K562 (cell line): ENCODE results near the gene LRP6. TPM values are rescaled to one million over a fixed set of nuclear protein-coding genes. Genes with fewer than 3 reads are reported as not detected.
A peak's percentile ranks its signal among the peaks of the same experiment; 100 is the strongest.

Source experiments
- EP300 ChIP-seq: IDR thresholded peaks from 2 replicates; pipeline ENCODE4 v1.6.1; 2012; ENCODE audit warnings: low read length, improper control_type of control experiment
- GATAD2B ChIP-seq: fragments of 450-650 bp; IDR thresholded peaks from 2 replicates; pipeline ENCODE4 v1.6.1; 2017; ENCODE audit warnings: mild to moderate bottlenecking, borderline replicate concordance
- KAT8 ChIP-seq: fragments of 450-650 bp; IDR thresholded peaks from 2 replicates; pipeline ENCODE4 v1.6.1; 2016; ENCODE audit warnings: low read depth, mild to moderate bottlenecking
- MGA ChIP-seq: fragments of 450-650 bp; IDR thresholded peaks from 2 replicates; pipeline ENCODE4 v1.6.1; 2016; ENCODE audit warnings: mild to moderate bottlenecking, moderate library complexity
- MTA2 ChIP-seq: fragments of 450-650 bp; IDR thresholded peaks from 2 replicates; pipeline ENCODE4 v1.6.1; 2016; ENCODE audit warnings: low read depth
- NCOA1 ChIP-seq: fragments of 450-650 bp; IDR thresholded peaks from 2 replicates; pipeline ENCODE4 v1.6.1; 2016; ENCODE audit warnings: low read depth
- NCOR1 ChIP-seq: fragments of 450-650 bp; IDR thresholded peaks from 2 replicates; pipeline ENCODE4 v1.6.1; 2016; ENCODE audit warnings: mild to moderate bottlenecking, moderate library complexity
- PTTG1 ChIP-seq: fragments of 450-650 bp; IDR thresholded peaks from 2 replicates; pipeline ENCODE4 v1.6.1; 2016; ENCODE audit warnings: low read depth, mild to moderate bottlenecking, missing genetic modification characterization, missing compliant biosample characterization
- SMAD4 ChIP-seq: fragments of 250-450 bp; sonication (Bioruptor Pico); conservative IDR thresholded peaks from 2 replicates; pipeline ENCODE4 v1.8.0; 2021; ENCODE audit warnings: inconsistent platforms, mild to moderate bottlenecking, moderate library complexity
- TCF3 ChIP-seq: sonication (generic); formaldehyde crosslinking; IDR thresholded peaks from 2 replicates; pipeline ENCODE4 v1.4.0; 2020; ENCODE audit warnings: mild to moderate bottlenecking, missing genetic modification reagents
- ZNF561 ChIP-seq: fragments of 450-650 bp; formaldehyde crosslinking; conservative IDR thresholded peaks from 2 replicates; pipeline ENCODE4 v1.4.0; 2020; ENCODE audit warnings: mild to moderate bottlenecking, moderate library complexity
- polyA plus RNA-seq, 8 experiments: library from polyadenylated mRNA; depleted of rRNA in 4 of 8; stranded (reverse) in 5 of 8; unstranded in 3 of 8; fragments of >200 nt; fragmentation: Nextera tagmentation in 2 of 8; fragmentation: Illumina TruSeq in 1 of 8; extraction: Ambion mirVana in 2 of 8; extraction: Trizol in 1 of 8; gene quantifications; 2 replicates each; pipeline versions ENCODE4 v1.2.1 to v1.2.3, GENCODE V29; 2011 to 2014; ENCODE audit warnings: inconsistent platforms in 1 of 8, missing spikeins in 1 of 8
- total RNA-seq, 7 experiments: library from RNA; depleted of rRNA in 6 of 7; stranded (reverse); fragments of >200 nt in 6 of 7; fragmentation: Illumina TruSeq in 2 of 7; extraction: Trizol in 2 of 7; gene quantifications; 2 replicates each; pipeline versions ENCODE4 v1.2.1 to v1.2.3, GENCODE V29; 2011 to 2021; ENCODE audit warnings: low replicate concordance in 1 of 7
- TF ChIP-seq, protein P1 (sequence below): fragments of 250-450 bp; sonication (Bioruptor Pico); IDR thresholded peaks from 2 replicates; pipeline ENCODE4 v1.5.1; 2021; ENCODE audit warnings: mild to moderate bottlenecking
- TF ChIP-seq, protein P2 (sequence below): fragments of 450-650 bp; IDR thresholded peaks from 2 replicates; pipeline ENCODE4 v1.7.0; 2016; ENCODE audit warnings: borderline replicate concordance

The LRP6 gene
- total and polyA plus RNA-seq, 9 of the 15 experiments (the other 6 are each of a cell fraction or from before 2014, with no cell fraction given) = 3.0 to 17.0 (median 10.8) TPM

GRCh38 chr12:12224240-12224940 lies 42.5 kb downstream of the LRP6 start (continued):
- TF ChIP-seq, protein P1, sequence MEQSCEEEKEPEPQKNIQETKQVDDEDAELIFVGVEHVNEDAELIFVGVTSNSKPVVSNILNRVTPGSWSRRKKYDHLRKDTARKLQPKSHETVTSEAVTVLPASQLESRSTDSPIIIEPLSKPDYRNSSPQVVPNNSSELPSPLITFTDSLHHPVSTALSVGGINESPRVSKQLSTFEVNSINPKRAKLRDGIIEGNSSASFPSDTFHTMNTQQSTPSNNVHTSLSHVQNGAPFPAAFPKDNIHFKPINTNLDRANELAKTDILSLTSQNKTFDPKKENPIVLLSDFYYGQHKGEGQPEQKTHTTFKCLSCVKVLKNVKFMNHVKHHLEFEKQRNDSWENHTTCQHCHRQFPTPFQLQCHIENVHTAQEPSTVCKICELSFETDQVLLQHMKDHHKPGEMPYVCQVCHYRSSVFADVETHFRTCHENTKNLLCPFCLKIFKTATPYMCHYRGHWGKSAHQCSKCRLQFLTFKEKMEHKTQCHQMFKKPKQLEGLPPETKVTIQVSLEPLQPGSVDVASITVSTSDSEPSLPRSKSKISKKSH = no peak
- TF ChIP-seq, protein P2, sequence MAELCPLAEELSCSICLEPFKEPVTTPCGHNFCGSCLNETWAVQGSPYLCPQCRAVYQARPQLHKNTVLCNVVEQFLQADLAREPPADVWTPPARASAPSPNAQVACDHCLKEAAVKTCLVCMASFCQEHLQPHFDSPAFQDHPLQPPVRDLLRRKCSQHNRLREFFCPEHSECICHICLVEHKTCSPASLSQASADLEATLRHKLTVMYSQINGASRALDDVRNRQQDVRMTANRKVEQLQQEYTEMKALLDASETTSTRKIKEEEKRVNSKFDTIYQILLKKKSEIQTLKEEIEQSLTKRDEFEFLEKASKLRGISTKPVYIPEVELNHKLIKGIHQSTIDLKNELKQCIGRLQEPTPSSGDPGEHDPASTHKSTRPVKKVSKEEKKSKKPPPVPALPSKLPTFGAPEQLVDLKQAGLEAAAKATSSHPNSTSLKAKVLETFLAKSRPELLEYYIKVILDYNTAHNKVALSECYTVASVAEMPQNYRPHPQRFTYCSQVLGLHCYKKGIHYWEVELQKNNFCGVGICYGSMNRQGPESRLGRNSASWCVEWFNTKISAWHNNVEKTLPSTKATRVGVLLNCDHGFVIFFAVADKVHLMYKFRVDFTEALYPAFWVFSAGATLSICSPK = no peak
- TF ChIP-seq TCF3 (CRISPR knock-in tag) (peak; percentile 62), GATAD2B (no peak), KAT8 (no peak), SMAD4 (CRISPR knock-in tag) (0 out of 2 replicates have a peak, but pooled peaks have one; percentile 26), NCOA1 (no peak), NCOR1 (peak; percentile 78), PTTG1 (no peak), ZNF561 (CRISPR knock-in tag) (no peak), EP300 (peak; percentile 42; the same call in 1 of the 2 replicates), MGA (peak; percentile 63), MTA2 (peak; percentile 75; the same call in 1 of the 2 replicates)
